Ammon's horn (tissue), 1 donor: Measurements from ENCODE around the gene GGCT.

Experiments used
- DNase-seq: peaks from one replicate; pipeline ENCODE4 v3.0.0-alpha.2; 2016; ENCODE audit warnings: low spot score

The GGCT gene

GRCh38 chr7:30463405-30464145 lies 41.1 kb downstream of the GGCT start:
- no peak for DNase-seq

GRCh38 chr7:30462179-30462578 lies 42.5 kb downstream of the GGCT start:
- no peak for DNase-seq

GRCh38 chr7:30460246-30460633 lies 44.4 kb downstream of the GGCT start:
- DNase-seq: no peak

GRCh38 chr7:30459591-30460245 lies 44.9 kb downstream of the GGCT start:
- no peak for DNase-seq

GRCh38 chr7:30458311-30458710 lies 46.3 kb downstream of the GGCT start:
- DNase-seq: no peak

- DNase-seq: no peak
These were observed 50.7 kb downstream of the GGCT start for GRCh38 chr7:30453921-30454320.

GRCh38 chr7:30453016-30453415 lies 51.6 kb downstream of the GGCT start:
- DNase-seq: no peak

- no peak for DNase-seq
These were observed 52.2 kb downstream of the GGCT start for GRCh38 chr7:30452280-30452930.

- no peak for DNase-seq
These were observed 52.9 kb downstream of the GGCT start for GRCh38 chr7:30451539-30452279.

- no peak for DNase-seq
These were observed 53.6 kb downstream of the GGCT start for GRCh38 chr7:30450983-30451497.

GRCh38 chr7:30450240-30450982 lies 54.2 kb downstream of the GGCT start:
- DNase-seq: no peak

GRCh38 chr7:30448461-30449189 lies 56.0 kb downstream of the GGCT start:
- DNase-seq: no peak

GRCh38 chr7:30447466-30447865 lies 57.2 kb downstream of the GGCT start:
- no peak for DNase-seq
